Measurements from ENCODE around the gene DGCR2.

The DGCR2 gene

GRCh38 chr22:19149047-19149883 is 27.1 kb upstream of the DGCR2 start:
- TF ChIP-seq GATA3 (IDR thresholded peaks at IDR 0.05; ENCODE audit: low read depth, low read length): no peak
- TF ChIP-seq GATA2 (IDR thresholded peaks at IDR 0.05; ENCODE audit: low read depth, low read length): no peak

DNA sequence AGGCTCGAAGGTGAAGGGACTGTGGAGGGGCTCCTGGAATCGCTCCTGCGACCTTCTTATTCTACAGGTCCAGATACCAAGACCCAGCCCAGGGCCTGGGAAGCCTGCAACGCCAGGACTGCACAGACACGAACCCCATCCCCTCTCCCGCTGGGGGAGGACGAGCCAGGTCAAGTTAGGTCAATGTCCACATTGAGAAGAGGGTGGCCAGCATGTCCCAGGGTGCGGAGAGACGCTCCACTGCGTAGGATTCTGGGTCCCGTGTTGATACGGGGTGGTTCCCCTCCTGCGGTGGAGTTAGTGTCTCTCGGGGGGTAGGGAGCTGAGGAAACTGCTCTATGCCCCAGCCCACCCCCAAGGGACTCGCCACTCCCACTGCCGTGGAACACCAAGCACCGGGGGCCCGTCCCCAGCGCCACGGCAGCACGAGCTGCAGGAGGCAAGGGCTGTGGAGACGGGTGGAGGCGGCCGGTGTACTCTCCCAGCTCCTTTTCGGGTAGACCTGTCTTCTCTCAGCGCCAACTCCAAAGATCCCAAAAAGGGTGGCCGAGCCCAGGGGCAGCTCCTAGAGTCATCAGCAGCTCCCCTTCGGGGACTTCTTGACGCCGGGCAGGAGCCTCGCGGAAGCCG is 26.3 kb upstream of the DGCR2 start:
- TF ChIP-seq GATA3 (IDR thresholded peaks at IDR 0.05; ENCODE audit: low read depth, low read length) (no peak), GATA2 (IDR thresholded peaks at IDR 0.05; ENCODE audit: low read depth, low read length) (no peak)

- TF ChIP-seq GATA3 (IDR thresholded peaks at IDR 0.05; ENCODE audit: low read depth, low read length): no peak
- no peak for TF ChIP-seq GATA2 (IDR thresholded peaks at IDR 0.05; ENCODE audit: low read depth, low read length)
Observed at GRCh38 chr22:19147195-19147780, 25.1 kb upstream of the DGCR2 start.

- no peak for TF ChIP-seq GATA3 (IDR thresholded peaks at IDR 0.05; ENCODE audit: low read depth, low read length)
- no peak for TF ChIP-seq GATA2 (IDR thresholded peaks at IDR 0.05; ENCODE audit: low read depth, low read length)
Observed at GRCh38 chr22:19146215-19146968, 24.2 kb upstream of the DGCR2 start.

DNA sequence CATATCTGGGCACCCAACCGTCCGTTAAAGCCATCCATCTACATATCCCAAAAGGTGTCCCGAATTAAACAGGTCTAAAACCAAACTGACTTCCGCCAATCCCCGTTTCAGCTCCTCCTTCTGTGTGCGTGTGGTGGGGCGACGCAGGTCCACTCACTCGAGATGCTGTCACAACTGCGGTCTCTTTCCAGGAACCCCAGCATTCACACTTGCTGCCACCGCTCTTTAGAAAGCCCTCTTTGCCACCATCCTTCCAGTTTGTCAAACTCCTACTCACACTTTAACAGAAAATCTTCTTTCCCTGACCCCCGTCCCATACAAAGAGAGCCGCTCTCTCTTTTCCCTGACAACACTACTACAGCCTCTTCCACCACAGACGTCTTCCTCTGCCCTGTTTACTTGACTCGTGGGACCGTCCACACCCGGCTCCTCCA is 21.8 kb upstream of the DGCR2 start:
- no peak for TF ChIP-seq GATA3 (IDR thresholded peaks at IDR 0.05; ENCODE audit: low read depth, low read length)
- TF ChIP-seq GATA2 (IDR thresholded peaks at IDR 0.05; ENCODE audit: low read depth, low read length): no peak

GRCh38 chr22:19143212-19143611 is 21.0 kb upstream of the DGCR2 start:
- no peak for TF ChIP-seq GATA2 (IDR thresholded peaks at IDR 0.05; ENCODE audit: low read depth, low read length)
- no peak for TF ChIP-seq GATA3 (IDR thresholded peaks at IDR 0.05; ENCODE audit: low read depth, low read length)

- TF ChIP-seq GATA3 (IDR thresholded peaks at IDR 0.05; ENCODE audit: low read depth, low read length) (no peak), GATA2 (IDR thresholded peaks at IDR 0.05; ENCODE audit: low read depth, low read length) (no peak)
Observed at GRCh38 chr22:19142394-19142793, 20.2 kb upstream of the DGCR2 start.

DNA sequence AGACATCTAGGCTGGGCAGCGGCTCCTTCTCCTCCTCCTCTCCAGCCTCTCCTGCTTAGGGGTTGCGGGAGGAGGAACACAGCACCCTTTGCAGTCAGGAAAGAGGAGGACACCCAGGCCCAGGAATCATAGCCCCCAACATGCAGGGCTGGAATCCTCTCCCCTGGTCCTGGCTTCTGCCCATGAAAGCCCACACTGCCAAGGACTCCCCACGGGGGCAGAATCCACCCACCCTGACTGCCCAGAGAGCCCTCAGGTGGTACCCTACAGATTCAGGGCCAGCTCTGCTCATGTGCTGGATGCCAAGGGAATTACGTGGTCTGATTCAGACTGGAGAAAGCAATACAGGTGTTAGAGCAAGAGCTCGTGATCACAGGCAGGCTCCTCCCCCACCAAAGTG is 17.8 kb upstream of the DGCR2 start:
- no peak for TF ChIP-seq GATA3 (IDR thresholded peaks at IDR 0.05; ENCODE audit: low read depth, low read length)
- no peak for TF ChIP-seq GATA2 (IDR thresholded peaks at IDR 0.05; ENCODE audit: low read depth, low read length)

DNA sequence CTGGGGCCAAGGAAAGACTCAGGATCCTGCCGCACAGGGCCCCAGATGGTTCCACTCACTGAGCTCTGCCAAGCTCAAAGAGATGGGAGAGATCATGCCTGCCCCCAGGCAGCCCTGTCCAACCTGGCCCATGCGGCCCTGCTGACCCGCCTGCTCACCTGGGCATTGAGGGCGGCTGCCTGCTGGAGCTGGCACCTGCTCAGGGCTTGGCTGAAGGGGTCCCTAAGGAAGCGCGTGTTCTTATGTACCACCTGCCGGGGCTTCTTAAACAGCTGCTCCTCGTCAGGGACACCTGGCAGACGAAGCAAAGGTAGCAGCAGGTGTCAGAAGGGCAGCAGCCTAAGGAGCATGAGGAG is 16.8 kb upstream of the DGCR2 start:
- TF ChIP-seq GATA3 (IDR thresholded peaks at IDR 0.05; ENCODE audit: low read depth, low read length): no peak
- TF ChIP-seq GATA2 (IDR thresholded peaks at IDR 0.05; ENCODE audit: low read depth, low read length): no peak

GRCh38 chr22:19138217-19139000 is 16.2 kb upstream of the DGCR2 start:
- TF ChIP-seq GATA3 (IDR thresholded peaks at IDR 0.05; ENCODE audit: low read depth, low read length) (no peak), GATA2 (IDR thresholded peaks at IDR 0.05; ENCODE audit: low read depth, low read length) (no peak)

DNA sequence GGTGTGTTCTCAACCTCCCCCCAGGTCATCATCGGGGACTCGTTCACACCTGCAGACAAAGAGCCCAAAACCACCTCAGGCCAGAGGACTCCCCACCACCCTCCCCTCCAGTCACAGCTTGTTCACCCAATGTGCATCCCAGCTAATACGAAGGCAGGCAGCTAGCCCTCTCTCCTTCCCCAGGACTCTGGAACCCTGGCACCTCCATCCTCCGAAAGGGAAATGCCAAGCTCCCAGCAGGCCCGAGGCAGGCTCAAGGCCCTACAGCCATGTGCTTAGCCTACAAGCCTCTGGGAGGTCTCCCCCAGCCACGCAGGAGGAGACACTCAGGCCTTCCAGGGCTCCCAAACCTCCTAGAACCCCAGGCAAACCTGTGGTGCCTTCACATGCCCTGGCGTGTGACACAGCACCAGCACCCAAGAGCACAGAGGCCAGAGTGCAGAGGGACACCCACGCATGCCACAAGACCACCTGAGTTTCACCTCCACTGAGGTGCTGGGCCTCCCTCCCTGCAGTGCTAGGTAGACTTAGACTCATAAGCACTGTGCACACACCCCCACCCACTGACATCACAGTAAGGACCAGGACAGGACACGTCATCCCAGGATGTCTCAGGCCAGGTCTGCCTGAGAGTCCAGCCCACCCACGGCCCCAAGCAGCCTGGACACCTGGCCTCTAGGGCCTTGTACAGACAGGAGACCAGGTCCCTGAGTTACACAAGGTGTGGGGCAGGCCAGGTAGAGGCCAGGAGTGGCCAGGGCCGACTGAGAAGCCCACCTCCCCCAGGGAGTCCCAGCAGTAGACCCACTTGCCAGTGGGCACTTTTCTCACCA is 15.4 kb upstream of the DGCR2 start:
- TF ChIP-seq GATA2 (IDR thresholded peaks at IDR 0.05; ENCODE audit: low read depth, low read length) (no peak), GATA3 (IDR thresholded peaks at IDR 0.05; ENCODE audit: low read depth, low read length) (no peak)

GRCh38 chr22:19136915-19137314 is 14.7 kb upstream of the DGCR2 start:
- TF ChIP-seq GATA2 (IDR thresholded peaks at IDR 0.05; ENCODE audit: low read depth, low read length): no peak

DNA sequence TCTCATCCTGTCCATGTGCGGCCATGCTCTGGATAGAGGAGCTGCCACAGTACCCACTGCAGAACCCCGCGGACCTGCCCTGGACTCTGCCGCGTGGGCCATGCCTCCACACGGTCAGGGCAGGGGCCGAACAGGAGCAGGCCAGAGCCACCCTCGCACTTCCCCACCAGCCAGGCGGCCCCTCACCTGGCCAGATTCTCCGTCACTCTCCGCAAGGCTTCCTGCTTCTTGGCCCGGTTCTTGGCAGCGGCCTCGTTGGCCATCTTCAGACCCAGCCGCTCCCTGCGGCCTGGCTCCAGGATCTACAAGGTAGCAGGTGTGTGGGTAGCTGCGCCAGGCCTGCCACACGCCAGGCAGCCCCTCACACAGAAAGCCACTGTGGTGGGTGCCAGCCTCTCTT is 12.7 kb upstream of the DGCR2 start:
- no peak for TF ChIP-seq GATA2 (IDR thresholded peaks at IDR 0.05; ENCODE audit: low read depth, low read length)
- TF ChIP-seq GATA3 (IDR thresholded peaks at IDR 0.05; ENCODE audit: low read depth, low read length): no peak
